Measurements from ENCODE around the gene SORCS2. TPM values are rescaled to one million over a fixed set of nuclear protein-coding genes. Genes with fewer than 3 reads are reported as not detected.

The SORCS2 gene
- total RNA-seq, 2 experiments from 2014 or later, result 0.03 TPM; not detected in 1

DNA sequence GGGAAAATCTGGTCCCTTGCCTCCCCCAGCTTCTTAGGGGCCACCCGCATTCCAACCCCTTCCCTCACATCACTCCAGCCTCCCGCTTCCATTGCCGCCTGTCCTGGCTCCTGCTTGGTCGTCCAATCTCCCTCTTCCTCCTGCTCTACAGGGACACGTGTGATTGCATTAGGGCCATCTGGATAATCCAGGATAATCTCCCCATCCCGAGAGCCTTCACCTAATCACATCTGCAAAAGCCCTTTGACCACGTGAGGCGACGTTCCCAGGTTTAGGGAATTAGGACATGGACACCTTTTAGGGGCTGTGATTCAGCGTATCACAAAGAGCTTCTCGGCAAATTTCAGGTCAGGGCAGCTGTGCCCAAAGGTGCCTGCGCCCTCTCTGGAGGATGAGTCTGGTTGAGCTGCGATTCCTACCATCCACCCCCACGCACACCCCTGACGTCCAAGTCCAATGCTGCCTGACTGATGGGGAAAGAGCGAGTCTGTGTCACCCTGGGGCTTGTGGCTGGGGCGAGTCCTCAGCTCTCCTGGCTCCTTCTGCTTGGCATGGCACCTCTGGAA, 137.8 kb downstream of the SORCS2 start:
- H2AFZ ChIP-seq (ENCODE audit: low read length), result no peak overlapping the region
- no TSS peak for BruUV-seq (replicated peaks)
- no peaks in the 10 kb centered on the region for H3K9me3 ChIP-seq (ENCODE audit: low read length)
- ChIA-PET POLR2A (no interaction called here), CTCF (ENCODE audit: unreplicated experiment) (no interaction called here)
- no peak overlapping the region for H3K27ac ChIP-seq (ENCODE audit: low read depth, low read length, poor library complexity, severe bottlenecking)
- H3K36me3 ChIP-seq (ENCODE audit: insufficient read depth, low read length), result no peaks in the 10 kb centered on the region
- intact Hi-C loops (cut with micrococcal nuclease; ENCODE audit: unreplicated experiment), result no loop called here
- no peak overlapping the region for H3K4me2 ChIP-seq (ENCODE audit: low read length)
- no peaks in the 10 kb centered on the region for H4K20me1 ChIP-seq (ENCODE audit: insufficient read depth, low read length)
- no peaks in the 10 kb centered on the region for H3K79me2 ChIP-seq (ENCODE audit: insufficient read depth, low read depth, low read length)
- no peak overlapping the region for H3K4me3 ChIP-seq (ENCODE audit: low read depth, low read length, poor library complexity, severe bottlenecking)
- TF ChIP-seq, protein P1, sequence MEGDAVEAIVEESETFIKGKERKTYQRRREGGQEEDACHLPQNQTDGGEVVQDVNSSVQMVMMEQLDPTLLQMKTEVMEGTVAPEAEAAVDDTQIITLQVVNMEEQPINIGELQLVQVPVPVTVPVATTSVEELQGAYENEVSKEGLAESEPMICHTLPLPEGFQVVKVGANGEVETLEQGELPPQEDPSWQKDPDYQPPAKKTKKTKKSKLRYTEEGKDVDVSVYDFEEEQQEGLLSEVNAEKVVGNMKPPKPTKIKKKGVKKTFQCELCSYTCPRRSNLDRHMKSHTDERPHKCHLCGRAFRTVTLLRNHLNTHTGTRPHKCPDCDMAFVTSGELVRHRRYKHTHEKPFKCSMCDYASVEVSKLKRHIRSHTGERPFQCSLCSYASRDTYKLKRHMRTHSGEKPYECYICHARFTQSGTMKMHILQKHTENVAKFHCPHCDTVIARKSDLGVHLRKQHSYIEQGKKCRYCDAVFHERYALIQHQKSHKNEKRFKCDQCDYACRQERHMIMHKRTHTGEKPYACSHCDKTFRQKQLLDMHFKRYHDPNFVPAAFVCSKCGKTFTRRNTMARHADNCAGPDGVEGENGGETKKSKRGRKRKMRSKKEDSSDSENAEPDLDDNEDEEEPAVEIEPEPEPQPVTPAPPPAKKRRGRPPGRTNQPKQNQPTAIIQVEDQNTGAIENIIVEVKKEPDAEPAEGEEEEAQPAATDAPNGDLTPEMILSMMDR (conservative IDR thresholded peaks at IDR 0.05; ENCODE audit: low read length), result no peak
- TF ChIP-seq EZH2phosphoT487 (IDR thresholded peaks at IDR 0.05; ENCODE audit: borderline replicate concordance, low read depth, low read length), result no peak
- DNase-seq (ENCODE audit: low spot score), result no peak
- H3K9me2 ChIP-seq (ENCODE audit: insufficient read depth, low read length), result no peaks in the 10 kb centered on the region
- no peaks in the 10 kb centered on the region for H3K4me1 ChIP-seq (ENCODE audit: insufficient read depth, low read length, poor library complexity, severe bottlenecking)

DNA sequence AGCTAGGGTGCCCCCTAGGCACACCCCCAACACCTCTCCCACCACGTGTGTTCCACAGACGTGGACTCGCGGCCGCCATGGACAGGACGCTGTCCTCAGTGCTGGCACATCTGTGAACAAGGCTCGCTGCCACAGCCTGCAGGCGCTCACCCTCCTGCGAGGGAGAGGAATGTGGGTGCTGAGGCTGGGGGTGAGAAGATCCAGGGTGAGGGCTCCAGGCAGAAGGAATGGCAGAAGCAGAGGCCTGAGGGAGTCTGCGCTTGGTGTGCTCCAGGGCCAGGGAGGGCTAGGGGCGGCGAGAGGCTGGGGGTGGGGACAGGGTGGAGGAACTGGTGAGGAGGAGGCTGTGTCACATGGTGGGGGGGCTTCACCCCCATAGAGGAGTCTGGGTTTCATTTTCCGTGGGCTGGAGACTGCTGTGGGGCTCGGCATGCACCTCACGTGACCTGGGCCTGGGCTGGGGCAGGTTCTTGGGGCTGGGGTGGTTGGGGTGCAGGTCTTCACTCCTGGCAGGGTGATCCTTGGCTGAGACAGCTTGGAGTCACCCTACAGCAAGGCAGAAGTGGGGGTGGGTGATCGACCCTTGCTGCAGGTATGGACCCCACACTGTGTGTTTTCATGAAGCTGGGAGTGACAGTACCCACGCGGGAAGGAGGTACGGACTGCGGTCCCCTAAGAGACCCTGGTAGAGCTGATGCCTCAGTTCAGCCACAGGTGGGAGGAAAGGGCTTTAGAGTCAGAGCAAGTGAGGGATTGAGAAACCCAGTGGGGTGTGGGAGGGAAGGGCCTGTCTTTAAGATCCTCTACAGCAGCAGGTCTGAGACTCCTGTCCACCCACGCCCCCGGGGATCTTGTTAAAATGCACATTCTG, 138.7 kb downstream of the SORCS2 start:
- Histone ChIP-seq H3K9me2 (ENCODE audit: insufficient read depth, low read length) (no peaks in the 10 kb centered on the region), H3K4me2 (ENCODE audit: low read length) (no peak overlapping the region), H3K4me3 (ENCODE audit: low read depth, low read length, poor library complexity, severe bottlenecking) (no peak overlapping the region), H3K36me3 (ENCODE audit: insufficient read depth, low read length) (no peaks in the 10 kb centered on the region), H2AFZ (ENCODE audit: low read length) (no peak overlapping the region), H3K79me2 (ENCODE audit: insufficient read depth, low read depth, low read length) (no peaks in the 10 kb centered on the region), H4K20me1 (ENCODE audit: insufficient read depth, low read length) (no peaks in the 10 kb centered on the region), H3K9me3 (ENCODE audit: low read length) (no peaks in the 10 kb centered on the region), H3K4me1 (ENCODE audit: insufficient read depth, low read length, poor library complexity, severe bottlenecking) (no peaks in the 10 kb centered on the region), H3K27ac (ENCODE audit: low read depth, low read length, poor library complexity, severe bottlenecking) (no peak overlapping the region)
- DNase-seq (ENCODE audit: low spot score), result no peak
- ChIA-PET CTCF (ENCODE audit: unreplicated experiment) (no interaction called here), POLR2A (no interaction called here)
- intact Hi-C loops (cut with micrococcal nuclease; ENCODE audit: unreplicated experiment), result no loop called here
- TF ChIP-seq EZH2phosphoT487 (IDR thresholded peaks at IDR 0.05; ENCODE audit: borderline replicate concordance, low read depth, low read length), result no peak
- TF ChIP-seq, protein P1 (conservative IDR thresholded peaks at IDR 0.05; ENCODE audit: low read length), result no peak
- BruUV-seq (replicated peaks), result no TSS peak

DNA sequence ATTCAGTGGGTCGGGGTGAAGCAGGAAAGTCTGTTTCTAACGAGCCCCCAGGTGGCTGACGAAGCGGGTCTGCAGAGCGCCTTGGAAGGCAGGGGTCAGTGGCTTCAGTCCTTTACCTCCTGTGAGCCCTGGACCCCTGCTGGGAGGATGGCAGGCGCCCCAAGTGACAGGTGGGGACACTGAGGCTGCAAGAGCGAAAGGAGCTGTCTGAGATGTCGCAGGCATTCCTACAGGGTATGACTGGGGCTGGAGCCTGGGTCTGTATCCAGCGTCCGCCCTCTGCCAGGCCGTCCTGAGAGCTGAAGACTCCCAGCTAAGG, 139.3 kb downstream of the SORCS2 start:
- TF ChIP-seq, protein P1 (conservative IDR thresholded peaks at IDR 0.05; ENCODE audit: low read length), result no peak
- TF ChIP-seq EZH2phosphoT487 (IDR thresholded peaks at IDR 0.05; ENCODE audit: borderline replicate concordance, low read depth, low read length), result no peak
- intact Hi-C loops (cut with micrococcal nuclease; ENCODE audit: unreplicated experiment), result no loop called here
- DNase-seq (ENCODE audit: low spot score), result no peak
- no peak overlapping the region for H3K4me3 ChIP-seq (ENCODE audit: low read depth, low read length, poor library complexity, severe bottlenecking)
- no peak overlapping the region for H2AFZ ChIP-seq (ENCODE audit: low read length)
- ChIA-PET POLR2A (no interaction called here), CTCF (ENCODE audit: unreplicated experiment) (no interaction called here)
- H4K20me1 ChIP-seq (ENCODE audit: insufficient read depth, low read length), result no peaks in the 10 kb centered on the region
- no TSS peak for BruUV-seq (replicated peaks)
- no peaks in the 10 kb centered on the region for H3K79me2 ChIP-seq (ENCODE audit: insufficient read depth, low read depth, low read length)
- H3K27ac ChIP-seq (ENCODE audit: low read depth, low read length, poor library complexity, severe bottlenecking), result no peak overlapping the region
- no peaks in the 10 kb centered on the region for H3K9me3 ChIP-seq (ENCODE audit: low read length)
- no peaks in the 10 kb centered on the region for H3K9me2 ChIP-seq (ENCODE audit: insufficient read depth, low read length)
- no peaks in the 10 kb centered on the region for H3K4me1 ChIP-seq (ENCODE audit: insufficient read depth, low read length, poor library complexity, severe bottlenecking)
- no peaks in the 10 kb centered on the region for H3K36me3 ChIP-seq (ENCODE audit: insufficient read depth, low read length)
- no peak overlapping the region for H3K4me2 ChIP-seq (ENCODE audit: low read length)

Measured in OCI-LY7 (cell line).